Dermis blood vessel endothelial cell (primary cell): ENCODE data around the gene USP33. TPM values are rescaled to one million over a fixed set of nuclear protein-coding genes. Genes with fewer than 3 reads are reported as not detected.
A peak's percentile ranks its signal among the peaks of the same experiment; 100 is the strongest.
"Not testable (repeated sequence)": the region's sequence is repeated elsewhere in the genome, so short reads cannot be mapped to it uniquely, and the experiment has no call there.

ENCODE experiments used
- DNase-seq: peaks from one replicate; pipeline ENCODE4 v3.0.0; 2010
- total RNA-seq: library from RNA; depleted of rRNA; stranded (reverse); fragments of >200 nt; gene quantifications from 2 replicates; pipeline ENCODE4 v1.2.3, GENCODE V29; 2014

Gene USP33
- total RNA-seq: 112 and 125 TPM in 2 replicates

DNA sequence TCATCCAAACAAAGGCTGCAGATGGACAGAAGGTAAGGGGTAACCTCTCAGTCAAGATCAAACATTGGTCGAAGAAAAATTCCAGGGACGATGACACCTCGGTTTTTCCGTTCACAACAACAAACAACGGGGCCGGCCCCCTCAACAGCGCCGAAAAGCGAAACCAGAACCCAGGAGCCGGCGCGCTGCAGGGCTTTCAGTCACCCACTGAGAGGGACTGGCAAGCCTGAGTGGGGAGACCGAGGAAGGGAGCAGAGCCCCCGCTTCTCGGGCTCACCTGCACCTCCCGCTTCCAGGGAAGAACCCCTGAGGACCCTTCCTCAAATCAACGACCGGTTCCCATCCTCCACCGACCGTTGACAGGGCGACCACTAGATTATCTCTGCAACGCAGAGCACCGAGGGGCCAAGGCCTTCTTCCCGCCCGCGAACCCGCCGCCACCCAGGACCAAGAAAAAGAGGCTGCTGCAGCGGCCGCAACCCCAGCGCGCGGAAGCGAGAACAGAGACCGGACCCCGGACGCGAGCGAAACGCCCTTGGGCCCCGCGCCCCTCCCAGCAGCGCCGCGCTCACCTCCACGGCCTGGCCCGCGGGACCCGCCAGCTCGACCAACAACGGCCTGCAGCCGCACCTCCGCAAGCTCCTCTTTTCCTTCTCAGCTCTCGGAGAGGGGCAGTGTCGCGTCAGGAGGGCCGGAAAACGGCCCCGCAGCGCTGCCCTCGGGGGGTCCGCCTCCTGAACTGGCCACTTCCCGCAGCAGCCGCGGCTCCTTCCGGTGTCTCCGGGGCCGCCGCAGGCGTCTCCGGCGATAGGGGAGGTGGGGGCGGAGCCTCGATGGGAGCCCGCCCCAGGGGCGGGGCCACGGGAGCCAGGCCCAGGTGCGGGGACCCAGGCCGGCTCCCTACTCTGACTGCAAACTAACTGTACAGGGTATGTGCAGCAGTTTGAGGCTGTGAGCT, at the start of gene USP33:
TSS of gene USP33 (minus strand) at position 782 of the 958 bp plus-strand sequence. CDS start 18,155 bp downstream, outside the sequence.
- peak; percentile 81 for DNase-seq

GRCh38 chr1:77803371-77803770, 43.7 kb upstream of the USP33 start:
- DNase-seq: no peak

DNA sequence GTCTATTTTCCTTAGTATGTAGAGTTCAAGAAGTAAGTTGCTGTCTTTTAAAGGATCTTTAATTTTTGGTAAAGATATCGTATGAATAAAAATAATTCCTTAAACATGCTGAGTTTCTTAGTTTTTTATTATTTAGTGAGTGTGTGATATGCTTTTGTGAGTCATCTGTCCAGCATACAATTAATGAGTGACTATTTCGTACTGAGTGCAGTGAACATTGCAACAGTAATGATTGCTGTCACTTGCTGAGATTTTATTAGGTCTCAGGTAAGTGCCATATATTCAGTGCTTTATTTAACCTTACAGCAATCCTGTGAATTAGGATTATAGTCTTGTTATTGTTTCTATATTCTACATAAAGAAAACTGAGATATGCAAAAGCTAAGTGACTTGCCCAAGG, 42.4 kb upstream of the USP33 start:
- no peak for DNase-seq

DNA sequence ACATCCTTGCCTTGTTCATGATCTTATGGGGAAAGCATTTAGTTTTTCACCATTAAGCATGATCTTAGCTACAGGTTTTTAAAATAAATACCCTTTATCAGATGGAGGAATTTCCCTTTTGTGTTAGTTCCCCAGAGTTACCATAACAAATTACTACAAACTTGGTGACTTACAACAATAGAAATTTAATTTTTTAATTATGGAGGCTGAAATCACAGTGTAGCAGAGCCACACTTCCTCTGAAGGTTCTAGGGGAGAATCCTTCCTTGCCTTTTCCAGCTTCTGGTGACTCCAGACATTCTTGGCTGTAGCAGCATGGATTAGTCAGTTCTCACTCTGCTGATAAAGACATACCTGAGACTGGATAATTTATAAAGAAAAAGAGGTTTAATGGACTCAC, 38.3 kb upstream of the USP33 start:
- peak; percentile 65 for DNase-seq

GRCh38 chr1:77796695-77797405, 37.2 kb upstream of the USP33 start:
- peak; percentile 92 for DNase-seq

GRCh38 chr1:77794550-77794949, 34.9 kb upstream of the USP33 start:
- no peak for DNase-seq

- not testable (repeated sequence) for DNase-seq
Observed at GRCh38 chr1:77786093-77786741, 26.6 kb upstream of the USP33 start.

DNA sequence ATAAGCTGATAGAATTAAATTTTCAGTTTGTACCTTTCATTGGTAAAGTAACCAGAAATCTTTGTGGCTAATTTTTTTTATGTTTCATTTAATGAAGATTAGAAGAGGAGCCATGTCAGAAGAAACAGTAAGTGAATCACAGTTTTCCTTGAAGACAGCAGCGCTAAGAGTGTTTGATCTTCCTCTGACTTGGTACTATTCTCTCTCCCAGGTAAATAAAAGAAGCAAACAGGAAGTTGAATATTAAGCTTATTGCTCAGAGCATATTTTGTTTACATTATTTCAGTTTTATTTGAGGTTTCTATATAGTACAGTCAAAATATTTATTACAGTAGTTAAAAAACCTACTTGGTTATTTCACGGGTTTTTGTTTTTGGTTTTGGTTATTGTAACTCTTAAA, 23.5 kb upstream of the USP33 start:
- DNase-seq: no peak

- DNase-seq: no peak
Observed at GRCh38 chr1:77781683-77782082, 22.0 kb upstream of the USP33 start.

- DNase-seq: peak; percentile 94
Observed at GRCh38 chr1:77779529-77780281, 20.1 kb upstream of the USP33 start, which contains the start of gene MIGA1. Gene MIGA1, plus strand, starts transcription at chr1:77779649. Its CDS starts 3,604 bp downstream, at chr1:77783253.

DNA sequence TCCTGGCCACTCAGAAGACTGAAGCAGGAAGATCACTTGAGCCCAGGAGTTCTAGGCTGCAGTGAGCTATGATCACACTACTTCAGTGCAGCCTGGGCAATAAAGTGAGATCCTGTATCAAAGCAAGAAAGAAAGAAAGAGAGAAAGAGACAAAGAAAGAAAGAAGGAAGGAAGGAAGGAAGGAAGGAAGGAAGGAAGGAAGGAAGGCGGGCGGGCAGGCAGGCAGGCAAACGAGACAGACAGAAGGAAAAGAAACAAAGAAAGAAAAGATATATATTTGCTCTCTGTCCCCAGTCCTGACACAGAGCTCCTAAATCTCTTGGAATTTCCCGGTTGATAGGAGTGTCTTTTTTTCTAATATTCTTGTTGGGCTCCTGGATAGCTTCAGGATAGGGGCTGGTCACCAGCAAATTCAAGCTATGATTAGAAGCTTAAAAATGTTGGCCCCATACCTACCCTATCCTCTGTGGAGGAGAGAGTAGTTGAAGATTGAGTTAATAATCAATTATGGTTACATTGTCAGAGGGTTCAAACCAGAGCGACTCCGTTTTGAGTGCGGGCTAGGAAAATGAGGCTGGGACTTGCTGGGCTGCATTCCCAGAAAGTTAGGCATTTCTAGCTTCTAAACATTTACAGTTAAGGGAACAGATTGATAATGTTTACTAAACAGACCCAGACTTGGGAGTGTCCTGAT, 16.5 kb upstream of the USP33 start:
- DNase-seq: no peak

DNA sequence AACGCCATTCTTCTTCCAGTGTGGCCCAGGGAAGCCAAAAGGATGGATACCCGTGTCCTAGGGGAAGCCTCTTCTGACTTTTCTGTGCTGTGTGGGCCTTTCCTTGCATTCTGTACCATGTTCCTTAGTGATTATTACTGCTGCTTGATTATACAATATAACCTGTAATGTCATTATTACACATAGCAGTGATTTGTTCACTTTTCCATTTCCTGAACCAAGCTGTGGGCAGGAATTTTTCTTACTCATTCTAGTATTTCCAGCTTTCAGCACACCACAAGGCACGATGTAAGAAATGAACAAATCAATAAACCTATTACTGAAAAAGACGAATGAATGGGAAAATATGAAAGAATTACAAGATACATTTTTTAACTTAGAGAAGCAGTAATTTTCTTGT, 8.4 kb upstream of the USP33 start:
- no peak for DNase-seq

DNA sequence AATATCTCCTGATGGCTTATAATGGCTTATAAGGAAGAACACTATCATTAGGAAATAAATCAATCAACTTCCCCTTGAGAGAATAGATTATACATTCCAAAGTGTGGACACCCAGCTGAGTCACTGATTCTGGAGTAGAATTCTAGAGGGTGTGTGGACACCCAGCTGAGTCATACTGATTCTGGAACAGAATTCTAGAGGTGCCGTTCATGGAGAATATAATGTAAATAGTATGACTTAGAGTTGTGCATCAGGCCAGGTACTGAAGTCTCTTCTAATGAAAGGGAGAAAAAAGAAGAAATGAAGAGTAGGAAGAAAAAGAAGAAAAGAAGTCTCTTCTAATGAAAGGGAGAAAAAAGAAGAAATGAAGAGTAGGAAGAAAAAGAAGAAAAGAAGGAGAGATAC, 2.4 kb upstream of the USP33 start:
- DNase-seq: peak; percentile 51

DNA sequence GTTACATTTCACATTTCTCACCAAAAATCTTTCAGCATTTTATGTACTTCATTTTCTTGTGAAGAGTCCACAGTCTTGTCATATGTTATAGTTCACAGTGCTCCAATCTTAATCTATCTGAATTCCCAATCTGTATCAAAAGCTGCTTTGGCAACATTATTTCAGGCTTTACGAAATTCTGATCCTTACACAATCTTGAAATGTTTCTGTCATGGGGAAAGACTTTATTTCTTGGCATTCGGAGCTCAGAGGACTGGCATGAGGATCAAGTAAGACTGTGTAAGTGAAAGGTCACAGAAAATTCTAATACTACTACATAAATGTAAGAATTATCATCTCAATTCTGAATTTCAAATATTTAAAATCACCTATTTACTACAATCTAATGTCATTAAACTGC, 2.0 kb downstream of the USP33 start:
- no peak for DNase-seq

GRCh38 chr1:77757066-77757584, 2.5 kb downstream of the USP33 start:
- DNase-seq: no peak

GRCh38 chr1:77756052-77756754, 3.4 kb downstream of the USP33 start:
- DNase-seq: no peak

DNA sequence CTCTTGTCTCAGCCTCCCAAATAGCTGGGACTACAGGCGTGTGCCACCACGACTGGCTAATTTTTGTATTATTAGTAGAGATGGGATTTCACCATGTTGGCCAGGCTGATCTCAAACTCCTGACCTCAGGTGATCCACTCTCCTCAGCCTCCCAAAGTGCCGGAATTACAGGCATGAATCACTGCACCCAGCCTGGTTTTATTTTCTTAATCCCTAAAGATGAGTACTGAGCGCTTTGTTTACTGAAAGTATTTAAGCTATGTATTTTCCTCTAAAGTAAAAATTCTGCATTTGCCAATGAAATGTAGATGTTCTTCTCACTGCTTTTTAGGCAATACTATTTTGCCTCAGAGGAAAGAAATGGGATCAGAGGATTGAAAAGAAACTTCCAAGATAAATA, 10.2 kb downstream of the USP33 start:
- DNase-seq: not testable (repeated sequence)

- DNase-seq: no peak
Observed at GRCh38 chr1:77744576-77744975, 15.1 kb downstream of the USP33 start.

DNA sequence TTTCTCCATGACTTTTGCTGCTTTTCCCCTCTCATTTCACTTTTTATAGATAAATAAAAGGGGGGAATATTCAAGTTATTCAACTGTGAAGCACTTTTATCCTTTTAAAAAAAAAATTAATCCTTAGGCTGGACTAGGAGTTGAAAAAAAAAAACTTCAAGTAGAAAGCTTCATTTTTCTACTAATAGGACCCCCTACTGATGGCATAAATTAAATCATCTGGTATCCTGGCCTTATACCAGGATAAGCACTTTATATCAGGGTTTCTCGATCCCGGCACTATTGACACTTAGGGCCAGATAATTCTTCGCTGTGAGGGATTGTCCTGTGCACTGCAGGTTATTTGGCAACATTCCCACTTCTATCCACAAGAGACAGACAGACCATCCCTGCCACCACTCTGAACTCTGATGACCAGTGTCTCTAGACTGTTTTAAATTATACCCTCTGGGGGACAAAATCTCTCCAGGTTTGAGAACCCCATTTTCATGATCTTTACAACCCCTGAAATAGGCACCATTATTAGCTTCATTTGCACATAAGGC, 17.6 kb downstream of the USP33 start:
- no peak for DNase-seq

DNA sequence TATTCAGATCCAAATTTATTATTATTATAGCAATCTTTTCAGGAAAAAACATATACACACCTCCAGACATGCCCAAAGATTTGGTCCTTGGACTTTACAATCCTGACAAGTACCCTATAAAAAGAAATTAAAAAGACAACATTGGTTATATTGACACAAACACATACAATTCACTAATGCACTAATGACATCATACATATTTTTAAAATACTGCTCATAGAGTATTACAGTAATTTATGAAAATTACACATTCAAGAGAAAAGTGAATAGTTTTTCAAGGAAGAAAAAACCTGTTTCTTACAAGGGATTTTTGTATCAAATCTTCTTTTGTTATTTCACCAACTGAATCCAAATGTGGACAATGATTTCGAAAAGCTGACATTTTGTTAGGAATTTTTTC, 18.3 kb downstream of the USP33 start:
- no peak for DNase-seq
